SKM-1 (cell line): Measurements from ENCODE around the gene LRP1B.
"Not testable (repeated sequence)": the region's sequence is repeated elsewhere in the genome, so short reads cannot be mapped to it uniquely, and the experiment has no call there.

Experiments
- DNase-seq: peaks from one replicate; lab custom pipeline; 2025; ENCODE audit not compliant: unreplicated experiment; lab: John Stamatoyannopoulos, UW

The LRP1B gene

DNA sequence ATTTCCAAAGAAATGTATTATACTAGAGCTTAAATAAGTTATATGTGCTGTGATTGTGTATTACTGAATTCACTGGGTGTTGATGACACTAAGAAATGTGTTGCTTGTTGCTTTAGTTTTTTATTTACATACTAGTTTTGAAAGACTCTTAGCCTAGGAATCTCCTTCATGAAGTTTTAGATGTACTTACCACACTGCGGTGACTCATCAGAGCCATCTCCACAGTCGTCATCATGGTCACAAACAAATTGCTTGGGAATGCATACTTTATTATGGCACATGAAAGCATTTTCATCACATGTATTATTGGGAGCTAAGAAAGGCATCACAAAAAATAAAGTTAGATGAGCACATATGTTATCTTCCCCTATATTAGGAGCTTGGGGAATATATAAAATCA is 1624.2 kb downstream of the LRP1B start:
- DNase-seq: no peak

DNA sequence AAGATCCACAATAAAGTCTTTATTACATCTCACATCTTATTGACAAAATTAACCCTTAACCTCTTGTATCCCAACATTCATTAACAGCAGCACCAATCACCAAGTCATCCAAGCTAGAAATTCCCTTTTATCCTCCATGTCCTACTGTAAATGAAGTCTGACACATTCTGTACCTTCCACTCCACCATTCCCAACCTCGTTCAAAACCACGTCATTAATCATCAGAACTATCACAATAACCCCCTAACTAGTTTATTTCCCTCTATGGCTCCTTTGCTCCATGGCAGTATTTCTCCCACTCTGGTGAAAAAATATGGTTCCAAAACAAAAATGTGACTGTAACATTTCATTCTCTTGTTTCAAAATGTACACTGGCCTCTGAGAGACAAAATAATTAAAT is 1626.2 kb downstream of the LRP1B start:
- no peak for DNase-seq

DNA sequence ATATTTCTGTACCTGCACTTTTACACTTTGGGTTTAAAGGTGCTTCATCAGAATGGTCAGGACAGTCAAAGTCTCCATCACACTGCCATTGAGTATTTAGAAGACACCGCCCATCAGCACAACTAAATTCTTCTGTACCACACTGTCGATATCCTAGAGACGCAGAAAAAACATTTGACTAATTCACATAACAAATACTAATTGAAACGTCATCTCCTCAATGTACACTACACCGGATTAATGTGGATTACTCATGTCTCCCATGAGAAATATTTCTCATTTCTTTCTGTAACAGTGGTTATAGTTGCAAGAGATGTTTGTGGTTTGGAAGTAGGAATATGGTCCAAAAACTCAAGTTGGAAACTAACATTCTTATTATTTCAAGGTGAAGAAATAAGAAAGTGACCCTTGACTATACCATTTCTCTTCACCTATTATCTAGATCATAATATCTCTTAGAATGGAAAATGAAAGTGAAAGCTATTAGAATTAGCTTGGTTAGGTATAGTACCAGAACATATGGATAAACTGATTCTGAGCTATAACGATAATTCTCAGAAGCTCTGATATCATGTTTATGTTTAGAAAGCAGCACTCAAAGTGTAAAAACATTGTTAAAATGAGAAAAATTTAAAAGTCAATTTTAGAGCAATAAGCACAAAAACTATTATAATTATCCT is 1627.7 kb downstream of the LRP1B start:
- no peak for DNase-seq

DNA sequence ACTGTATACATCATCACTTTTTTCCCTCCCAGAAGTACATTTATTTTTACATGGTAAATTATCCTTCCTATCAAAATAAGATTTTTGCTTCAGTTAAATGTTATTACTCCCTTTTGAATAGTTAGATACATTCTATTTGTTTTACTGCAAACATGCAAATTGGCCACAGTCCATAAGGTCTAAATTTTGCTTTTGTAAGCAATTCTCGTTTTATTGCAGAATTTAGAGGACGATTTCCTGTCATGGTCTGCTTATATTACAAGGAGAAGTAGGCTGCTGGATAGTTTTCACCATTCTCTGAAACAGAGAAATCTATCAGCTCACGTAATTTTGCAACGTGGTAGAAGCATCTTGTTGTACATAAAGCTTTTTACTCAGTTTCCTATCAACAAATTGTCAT is 1632.5 kb downstream of the LRP1B start:
- no peak for DNase-seq

DNA sequence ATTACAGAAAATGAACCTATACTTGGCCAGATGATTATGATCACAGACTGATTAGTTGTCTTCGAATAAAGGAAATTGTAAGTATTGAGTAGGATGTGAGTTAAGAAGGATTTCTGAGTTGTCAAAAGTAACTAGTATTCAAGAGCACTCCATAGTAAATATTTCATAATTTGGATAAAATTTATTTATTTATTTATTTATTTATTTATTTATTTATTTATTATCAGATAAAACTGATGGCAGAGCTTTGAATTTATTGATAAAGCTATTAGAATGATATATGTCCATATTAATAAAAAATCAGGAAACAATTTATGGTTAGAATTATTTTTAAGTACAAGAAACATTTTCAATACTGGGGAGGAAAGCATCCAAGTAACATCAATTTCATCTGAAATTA is 1634.1 kb downstream of the LRP1B start:
- no peak for DNase-seq

DNA sequence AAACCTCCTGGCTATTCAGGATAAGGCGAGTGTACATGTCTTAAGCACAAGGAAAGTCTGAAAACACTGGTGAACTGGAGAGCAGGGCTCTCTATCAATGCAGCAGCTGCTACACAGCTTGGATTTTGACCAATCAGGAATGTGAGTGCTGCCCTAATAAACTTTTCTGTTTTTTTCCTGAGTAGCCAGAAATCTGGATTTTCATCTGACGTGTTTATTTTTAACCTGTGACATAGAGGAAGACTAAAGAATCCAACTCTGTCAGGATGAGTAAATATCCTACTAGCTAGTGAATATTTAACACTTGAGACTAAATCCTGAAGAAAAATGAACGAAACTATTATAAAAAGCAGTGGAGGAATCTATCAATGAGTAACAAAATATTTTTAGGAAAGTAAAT is 1638.9 kb downstream of the LRP1B start:
- DNase-seq: no peak

DNA sequence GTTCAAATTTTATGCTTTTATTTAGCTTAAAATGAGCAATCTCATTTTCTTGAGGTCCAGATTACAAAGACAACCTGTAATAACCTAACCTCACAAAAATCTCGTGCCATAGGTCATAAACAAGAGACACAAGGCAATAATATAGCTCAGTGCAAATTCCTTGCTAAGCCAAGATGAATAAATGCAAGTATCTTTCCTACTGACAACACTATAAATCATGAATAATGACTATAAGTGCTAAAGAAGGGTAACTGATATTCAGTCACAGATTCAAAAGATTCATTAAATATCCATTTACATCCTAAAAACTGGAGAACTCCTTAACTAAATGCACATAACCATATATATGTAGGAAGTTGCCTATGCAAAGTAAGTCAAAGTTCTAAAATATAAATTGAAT is 1641.6 kb downstream of the LRP1B start:
- no peak for DNase-seq

DNA sequence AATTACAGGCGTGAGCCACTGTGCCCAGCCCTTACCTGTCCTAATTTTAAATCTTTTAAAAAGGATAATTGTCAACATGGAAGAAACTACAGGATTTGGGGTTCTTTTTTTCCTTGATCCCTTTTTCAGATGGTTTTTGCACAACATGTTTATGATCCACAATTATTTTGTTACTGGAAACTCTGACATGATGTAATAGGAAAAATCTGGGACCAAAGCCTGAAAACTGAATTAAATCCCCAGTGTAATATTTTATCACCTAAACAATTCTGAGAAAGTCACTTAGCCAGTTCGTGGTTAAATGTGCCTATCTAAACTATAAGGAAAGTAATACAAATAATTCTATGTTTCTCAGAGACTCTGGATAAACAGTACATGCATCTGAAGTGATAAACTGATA is 1649.7 kb downstream of the LRP1B start:
- DNase-seq: no peak

DNA sequence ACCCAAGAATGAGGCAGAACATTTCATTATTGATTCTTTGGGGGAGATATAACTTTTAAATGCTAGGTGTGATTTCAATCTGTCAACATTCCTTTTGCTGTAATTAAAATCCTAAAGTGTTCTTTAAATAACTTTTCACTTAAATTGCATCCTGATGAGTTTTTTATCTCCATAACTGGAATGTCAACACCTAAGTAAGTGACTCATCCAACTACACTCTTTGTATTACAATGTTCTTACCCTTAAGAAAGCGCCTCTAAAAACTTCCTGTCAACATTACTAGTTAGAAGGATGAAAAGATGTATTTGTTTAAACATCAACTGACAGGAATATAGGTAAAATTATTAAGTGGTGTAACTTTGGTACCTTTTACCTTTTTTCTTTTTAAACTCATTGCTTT is 1657.0 kb downstream of the LRP1B start:
- no peak for DNase-seq

DNA sequence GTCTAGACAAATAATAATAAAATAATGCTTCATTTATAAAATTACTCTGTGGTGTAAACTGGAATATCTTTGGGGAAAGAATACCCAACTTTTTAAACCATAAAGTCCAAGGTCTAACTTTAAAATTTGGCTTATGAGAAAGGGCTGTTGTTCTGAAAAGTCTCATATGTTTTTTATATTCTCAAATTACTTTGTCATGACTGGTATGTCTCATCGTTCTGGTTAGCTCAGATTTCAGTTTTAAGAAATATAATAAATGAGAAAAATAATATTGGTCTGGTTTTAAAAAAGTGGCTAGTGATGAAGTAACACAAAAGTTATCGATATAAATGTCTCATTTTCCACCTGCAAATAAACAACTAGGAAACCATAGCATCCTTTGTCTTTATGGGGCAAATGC is 1658.1 kb downstream of the LRP1B start:
- no peak for DNase-seq

DNA sequence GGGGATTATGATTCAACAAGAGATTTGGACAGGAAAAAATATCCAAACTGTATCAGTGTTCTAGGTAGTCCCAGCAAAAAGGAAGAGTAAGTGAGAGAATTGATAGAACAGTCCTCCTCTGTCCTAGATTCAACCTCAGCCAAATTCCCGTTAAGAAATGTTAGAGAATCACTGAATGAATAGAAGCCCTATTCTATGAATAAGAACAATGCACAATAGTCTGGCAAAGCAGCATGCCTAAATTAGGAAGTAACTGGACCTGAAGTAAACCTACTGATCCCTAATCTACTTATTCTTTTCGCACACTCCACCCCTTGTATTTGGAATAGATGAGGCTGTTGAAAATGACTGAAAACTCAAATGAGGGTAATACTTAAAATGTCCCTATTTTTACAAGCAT is 1665.5 kb downstream of the LRP1B start:
- DNase-seq: no peak

DNA sequence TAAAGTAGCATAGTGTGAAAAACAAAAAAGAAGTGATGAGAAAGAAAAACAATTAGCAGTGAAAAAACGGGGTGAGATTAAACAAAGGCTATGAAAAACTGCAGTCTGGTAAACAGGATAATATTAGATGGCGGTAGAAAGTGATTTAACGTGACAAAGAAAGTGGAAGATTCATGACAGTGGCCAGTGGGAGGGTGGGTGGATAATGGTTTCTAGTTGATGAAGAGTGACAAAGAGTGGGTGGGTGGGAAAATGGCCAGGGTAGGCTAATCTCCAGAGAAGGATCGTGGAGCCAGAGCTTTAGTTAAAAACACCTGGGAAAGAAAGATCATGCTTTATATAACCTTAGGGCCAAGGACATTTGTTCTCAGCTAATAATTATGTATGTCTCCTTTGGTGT is 1667.8 kb downstream of the LRP1B start:
- DNase-seq: no peak

DNA sequence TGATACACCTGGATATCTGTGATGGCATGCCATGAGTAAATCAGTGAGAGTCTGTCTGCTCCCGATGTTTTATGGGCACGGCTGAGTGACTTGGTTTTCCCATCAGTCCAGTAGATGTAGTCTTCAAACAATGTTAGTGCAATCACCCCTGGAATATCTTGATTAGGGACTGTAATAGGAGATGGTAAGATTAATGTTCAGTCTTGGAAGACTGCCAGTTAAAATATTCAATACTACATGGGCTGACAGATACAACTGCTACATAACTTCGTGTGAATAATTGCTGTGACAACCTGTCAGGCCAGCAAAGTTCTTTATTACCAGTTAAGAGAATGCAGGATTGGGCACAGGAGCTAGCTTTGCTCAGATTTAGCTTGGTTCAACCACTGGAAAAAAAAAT is 1673.3 kb downstream of the LRP1B start:
- DNase-seq: no peak

DNA sequence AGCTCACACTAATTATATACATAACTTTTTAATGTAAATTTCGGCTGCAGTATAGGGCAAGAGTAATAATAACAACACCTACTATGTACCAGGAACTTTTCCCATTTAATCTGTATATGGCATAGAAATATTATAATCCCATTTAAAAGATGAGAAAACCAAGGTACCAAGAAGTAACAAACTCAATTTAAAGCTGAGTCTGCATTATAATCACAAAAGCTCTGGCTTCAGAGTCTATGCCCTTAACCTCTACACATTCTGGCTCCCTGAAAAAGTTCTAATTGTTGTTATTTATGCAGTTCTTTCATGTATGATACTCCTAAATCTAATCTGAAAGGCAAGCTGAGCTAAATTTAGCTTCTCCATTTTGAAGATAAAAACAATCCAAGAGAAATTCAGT is 1675.5 kb downstream of the LRP1B start:
- no peak for DNase-seq

DNA sequence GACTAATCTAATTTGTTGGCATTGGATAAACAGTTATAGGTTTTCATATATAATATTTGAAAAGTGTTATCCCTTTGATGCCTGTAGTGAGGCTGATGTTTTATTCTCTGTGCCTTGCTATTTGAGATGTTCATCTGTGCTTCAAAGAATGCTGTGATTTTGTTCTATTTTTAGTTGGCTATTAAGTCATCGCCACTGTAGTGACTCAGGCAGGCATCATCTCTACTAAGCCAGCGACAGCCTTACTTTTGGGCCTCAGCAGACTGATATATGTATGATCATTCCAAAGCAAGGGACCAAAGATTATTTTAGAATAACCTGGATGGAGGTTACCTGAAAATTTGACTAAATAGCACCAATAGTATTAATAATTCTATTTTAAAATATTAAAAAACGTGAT is 1676.1 kb downstream of the LRP1B start:
- DNase-seq: no peak

DNA sequence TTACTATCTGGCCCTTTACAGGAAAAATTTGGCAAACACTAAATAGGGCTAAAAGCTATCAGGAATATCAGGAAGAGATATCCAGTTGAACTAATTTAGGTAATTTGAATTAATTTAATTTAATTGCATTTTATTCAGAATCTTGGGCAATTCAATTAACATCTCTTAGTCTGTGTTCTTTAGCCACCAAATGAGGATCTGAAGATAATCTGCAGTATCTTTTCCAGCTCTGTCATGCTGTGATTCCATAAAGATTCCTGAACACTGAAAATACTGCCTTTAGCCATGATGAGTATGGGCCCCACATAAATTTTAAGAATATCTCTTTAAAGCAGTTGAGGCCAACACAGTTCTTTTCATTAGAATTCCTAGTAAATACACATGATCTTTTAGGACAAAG is 1679.5 kb downstream of the LRP1B start:
- no peak for DNase-seq

DNA sequence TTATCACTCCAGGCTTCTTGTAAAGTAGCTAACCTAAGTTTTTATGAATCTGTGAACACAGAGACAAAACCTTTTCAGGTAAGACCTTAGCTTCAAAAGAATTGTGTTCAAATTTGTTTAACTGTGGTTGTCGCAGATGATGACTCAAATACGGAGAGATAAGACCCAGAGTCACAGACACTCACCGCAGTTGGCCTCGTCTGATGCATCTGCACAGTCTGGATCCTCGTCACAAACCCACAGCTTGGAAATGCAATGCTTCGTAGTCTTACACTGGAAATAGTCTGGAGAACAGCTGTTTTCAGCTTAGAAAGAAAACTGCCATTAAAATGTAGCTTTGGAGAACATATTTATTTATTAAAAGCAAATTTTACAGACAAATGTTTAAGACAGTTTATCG is 1688.5 kb downstream of the LRP1B start:
- DNase-seq: no peak

DNA sequence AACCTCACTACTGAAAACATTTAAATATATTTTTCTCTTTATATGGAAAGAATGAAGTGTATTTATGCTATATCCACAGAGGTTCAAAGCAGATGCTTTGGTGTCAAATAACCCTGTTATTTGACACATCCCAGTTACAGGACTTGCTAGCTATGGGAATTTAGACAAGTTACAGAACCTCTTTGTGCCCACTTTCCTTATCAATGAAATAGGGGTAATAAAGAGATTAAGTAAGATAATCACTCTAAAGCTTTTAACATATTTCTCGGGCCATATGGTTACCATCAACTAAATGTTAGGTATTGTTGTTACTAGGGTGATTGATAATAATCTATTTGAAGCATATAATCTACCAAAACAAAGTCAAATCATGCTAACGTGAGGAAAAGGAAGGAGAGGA is 1690.0 kb downstream of the LRP1B start:
- DNase-seq: no peak

DNA sequence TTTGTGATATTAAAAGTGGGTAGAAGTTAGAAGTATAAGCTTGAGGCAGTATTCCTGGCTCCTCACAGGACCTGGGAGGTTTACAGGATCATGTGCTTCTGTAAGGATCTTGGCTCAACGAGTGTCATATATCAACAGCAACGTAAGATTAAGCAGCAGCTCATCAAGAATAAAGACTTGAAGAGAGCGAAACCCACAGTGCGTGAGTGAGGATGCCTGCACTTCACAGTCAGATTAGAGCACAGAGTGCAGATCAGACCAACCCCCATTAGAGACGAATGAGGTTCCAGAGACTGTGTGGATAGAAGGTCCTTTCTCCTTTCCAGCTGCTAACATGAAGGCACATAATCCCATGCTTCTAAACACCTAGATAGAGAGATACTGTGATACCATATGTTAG is 1693.9 kb downstream of the LRP1B start:
- no peak for DNase-seq

DNA sequence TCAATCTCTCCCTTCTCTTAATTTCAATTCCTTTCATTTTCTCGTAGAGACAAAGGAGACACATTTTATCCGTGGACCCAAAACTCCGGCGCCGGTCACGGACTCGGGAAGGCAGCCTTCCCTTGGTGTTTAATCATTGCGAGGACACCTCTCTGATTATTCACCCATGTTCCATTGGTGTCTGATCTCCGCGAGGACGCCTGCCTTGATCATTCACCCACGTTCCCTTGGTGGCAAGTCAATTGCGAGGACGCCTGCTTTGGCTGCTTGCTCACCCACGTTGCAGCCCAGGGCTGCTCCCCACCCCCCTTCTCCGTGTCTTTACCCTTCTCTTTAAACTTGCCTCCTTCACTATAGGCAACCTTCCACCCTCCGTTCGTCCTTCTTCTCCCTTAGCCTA is 1703.8 kb downstream of the LRP1B start:
- DNase-seq: not testable (repeated sequence)

DNA sequence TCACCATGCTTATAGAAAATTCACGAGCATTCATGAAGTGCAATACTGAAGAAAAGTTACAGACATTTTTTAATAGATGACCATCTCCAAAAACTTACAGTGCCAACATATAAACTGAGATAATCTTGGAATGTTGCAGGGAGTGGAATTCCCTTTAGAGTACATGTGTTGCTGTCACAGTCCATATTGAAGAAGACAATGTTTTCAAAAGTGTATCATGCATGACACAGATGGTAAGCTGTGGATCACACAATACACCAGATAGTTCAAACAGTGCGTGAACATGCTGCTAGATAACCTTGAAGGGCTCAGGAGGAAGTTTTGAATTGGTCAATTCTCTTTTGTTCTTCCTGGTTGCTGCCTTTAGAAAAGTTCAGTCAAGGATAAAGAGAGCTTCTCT is 1706.3 kb downstream of the LRP1B start:
- DNase-seq: no peak

DNA sequence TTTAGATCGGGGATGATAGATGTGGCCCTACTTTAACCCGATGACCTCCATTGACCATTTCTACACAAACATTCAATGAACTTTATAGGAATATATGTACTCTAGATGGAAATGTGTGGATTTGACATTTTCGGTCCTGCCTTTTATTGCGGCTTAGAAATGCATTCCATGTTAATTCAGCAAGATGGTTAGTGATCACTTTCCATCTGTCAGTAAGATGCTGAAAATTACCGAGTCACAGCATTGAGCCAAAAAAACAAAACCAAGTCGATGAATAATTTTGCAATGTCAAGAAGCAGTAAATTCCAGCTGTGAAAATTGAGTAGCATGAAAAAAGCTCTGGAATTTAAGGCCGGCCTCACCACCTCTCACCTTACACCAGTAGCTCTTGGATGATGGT is 1708.1 kb downstream of the LRP1B start:
- no peak for DNase-seq

DNA sequence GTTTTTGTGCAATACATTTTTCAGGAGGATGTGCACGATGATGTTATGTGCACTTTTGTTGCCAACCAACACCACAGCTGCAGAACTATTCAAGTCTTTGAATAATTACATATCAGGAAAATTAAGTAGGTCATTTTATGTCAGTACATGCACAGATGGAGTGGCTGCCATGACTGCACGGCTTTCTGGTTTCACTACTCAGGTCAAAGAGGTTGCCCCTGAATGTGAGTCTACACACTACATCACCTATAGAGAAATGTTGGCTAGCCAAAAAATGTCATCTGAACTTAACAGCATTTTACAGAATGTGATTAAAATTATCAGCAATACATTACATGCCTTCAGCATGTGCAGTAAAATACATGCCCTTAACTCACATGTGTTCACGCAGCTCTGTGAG is 1713.3 kb downstream of the LRP1B start:
- DNase-seq: no peak

DNA sequence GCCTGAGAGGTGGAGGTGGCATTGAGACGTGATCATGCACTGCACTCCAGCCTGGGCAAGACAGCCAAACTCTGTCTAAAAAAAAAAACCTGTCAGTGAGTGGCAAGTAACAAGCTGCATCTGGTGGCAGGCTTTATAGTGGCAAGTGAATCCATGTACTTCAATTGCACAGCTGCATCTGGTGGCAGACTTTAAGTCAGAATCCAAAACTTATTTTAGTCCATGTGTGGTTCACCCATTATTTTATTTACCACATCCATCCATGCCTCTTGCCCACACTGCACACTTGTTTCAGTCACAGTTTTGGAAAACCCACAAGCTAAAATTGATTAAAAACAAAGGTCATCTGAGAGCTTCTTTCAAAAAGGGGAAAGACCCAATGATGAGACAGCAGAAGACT is 1714.2 kb downstream of the LRP1B start:
- no peak for DNase-seq
